Smooth muscle cell (in vitro differentiated cells): ENCODE results near the gene SNED1. TPM values are rescaled to one million over a fixed set of nuclear protein-coding genes. Genes with fewer than 3 reads are reported as not detected.

Source experiments
- DNase-seq: peaks from one replicate; lab custom pipeline; 2025; ENCODE audit not compliant: unreplicated experiment; lab: John Stamatoyannopoulos, UW
- H2AFZ ChIP-seq: fragments of 200-600 bp; sonication (generic); 2 replicates; pipeline ENCODE4 v1.6.0; 2016; ENCODE audit warnings: antibody characterized with exemption, low read depth, mild to moderate bottlenecking
- H3F3A ChIP-seq: fragments of 200-600 bp; sonication (generic); 2 replicates; pipeline ENCODE4 v1.6.0; 2017; ENCODE audit warnings: antibody characterized with exemption, low read depth
- H3K27ac ChIP-seq: fragments of 200-600 bp; sonication (generic); 2 replicates; pipeline ENCODE4 v1.5.1; 2016; ENCODE audit warnings: low read depth, mild to moderate bottlenecking
- H3K27me3 ChIP-seq: fragments of 200-600 bp; sonication (generic); 2 replicates; pipeline ENCODE4 v1.6.1; 2016; ENCODE audit warnings: low read depth, mild to moderate bottlenecking
- H3K36me3 ChIP-seq: fragments of 200-600 bp; sonication (generic); 2 replicates; pipeline ENCODE4 v1.5.1; 2016; ENCODE audit warnings: low read depth
- H3K4me1 ChIP-seq: fragments of 200-600 bp; sonication (generic); 2 replicates; pipeline ENCODE4 v1.5.1; 2016; ENCODE audit warnings: low read depth
- H3K4me2 ChIP-seq: fragments of 200-600 bp; sonication (generic); 2 replicates; pipeline ENCODE4 v1.6.0; 2016; ENCODE audit warnings: mild to moderate bottlenecking
- H3K4me3 ChIP-seq: fragments of 200-600 bp; sonication (generic); 2 replicates; pipeline ENCODE4 v1.5.1; 2016; ENCODE audit warnings: mild to moderate bottlenecking
- H3K79me2 ChIP-seq: fragments of 200-600 bp; sonication (generic); 2 replicates; pipeline ENCODE4 v1.6.0; 2016; ENCODE audit warnings: low read depth, mild to moderate bottlenecking
- H3K9ac ChIP-seq: fragments of 200-600 bp; sonication (generic); 2 replicates; pipeline ENCODE4 v1.6.0; 2016; ENCODE audit warnings: low read depth
- H3K9me3 ChIP-seq: fragments of 200-600 bp; sonication (generic); replicated peaks from 2 replicates; pipeline ENCODE4 v1.5.1; 2016; ENCODE audit warnings: low read depth
- H4K20me1 ChIP-seq: fragments of 200-600 bp; sonication (generic); 2 replicates; pipeline ENCODE4 v1.6.0; 2016; ENCODE audit warnings: low read depth
- WGBS: methylation state at CpG from one replicate; pipeline ENCODE4 v1.1.7; 2016; ENCODE audit warnings: low lambda C conversion rate; 5-methylcytosine and 5-hydroxymethylcytosine counted together
- polyA plus RNA-seq: library from polyadenylated mRNA; unstranded; fragments of >200 nt; fragmentation: Nextera tagmentation; extraction: Ambion mirVana; gene quantifications from 2 replicates; pipeline ENCODE4 v1.2.1, GENCODE V29; 2016
- total RNA-seq: library from RNA; depleted of rRNA; stranded (reverse); fragments of >200 nt; gene quantifications from 2 replicates; pipeline ENCODE4 v1.2.3, GENCODE V29; 2014
- TF ChIP-seq, protein P1 (sequence below): fragments of 200-600 bp; sonication (generic); IDR thresholded peaks from 2 replicates; pipeline ENCODE4 v1.5.1; 2017; ENCODE audit warnings: borderline replicate concordance, mild to moderate bottlenecking, antibody characterized with exemption; ENCODE audit not compliant: insufficient read depth, poor library complexity, severe bottlenecking

Gene SNED1
- total and polyA plus RNA-seq, 2 experiments from 2014 or later = 0.36 to 3.0 TPM

DNA sequence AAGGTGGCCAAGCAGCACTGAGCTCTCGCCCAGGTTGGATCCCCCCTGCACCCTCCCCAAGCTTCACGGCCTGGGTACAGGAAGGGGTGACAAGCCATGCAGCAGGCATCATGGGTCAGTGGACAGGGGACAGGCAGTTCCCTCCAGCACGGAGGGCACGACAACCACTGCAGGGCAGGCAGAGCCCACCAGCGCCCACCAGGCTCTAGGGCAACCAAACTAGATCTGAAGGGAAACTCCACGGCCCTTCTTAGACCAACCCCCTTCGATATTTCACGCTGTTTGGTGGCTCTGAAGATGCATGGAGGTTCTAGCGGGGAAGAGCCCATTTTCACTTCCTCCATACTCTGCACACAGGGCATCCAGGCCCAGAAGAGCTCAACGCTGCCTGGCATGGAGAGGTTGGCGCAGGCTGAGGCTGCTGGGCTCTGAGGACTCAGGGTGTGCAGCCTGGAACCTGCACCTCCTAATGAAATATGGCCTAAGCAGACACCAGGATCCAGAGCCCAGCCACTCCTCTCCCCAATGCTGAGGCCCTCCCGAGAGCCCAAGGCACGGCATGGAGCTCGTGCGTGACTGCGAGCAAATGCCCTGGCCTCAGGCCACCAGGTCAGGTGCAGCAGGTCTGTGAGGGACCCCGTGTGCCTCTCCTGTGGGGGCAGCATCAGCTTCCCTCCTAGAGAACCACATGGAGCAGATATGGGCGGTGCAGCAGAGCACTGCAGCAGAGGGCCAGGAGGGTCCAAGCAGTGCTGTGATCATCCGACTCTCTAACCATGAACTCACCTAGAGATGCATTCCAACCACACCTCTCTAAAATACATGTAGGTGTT lies 112.4 kb downstream of the SNED1 start:
- TF ChIP-seq, protein P1, sequence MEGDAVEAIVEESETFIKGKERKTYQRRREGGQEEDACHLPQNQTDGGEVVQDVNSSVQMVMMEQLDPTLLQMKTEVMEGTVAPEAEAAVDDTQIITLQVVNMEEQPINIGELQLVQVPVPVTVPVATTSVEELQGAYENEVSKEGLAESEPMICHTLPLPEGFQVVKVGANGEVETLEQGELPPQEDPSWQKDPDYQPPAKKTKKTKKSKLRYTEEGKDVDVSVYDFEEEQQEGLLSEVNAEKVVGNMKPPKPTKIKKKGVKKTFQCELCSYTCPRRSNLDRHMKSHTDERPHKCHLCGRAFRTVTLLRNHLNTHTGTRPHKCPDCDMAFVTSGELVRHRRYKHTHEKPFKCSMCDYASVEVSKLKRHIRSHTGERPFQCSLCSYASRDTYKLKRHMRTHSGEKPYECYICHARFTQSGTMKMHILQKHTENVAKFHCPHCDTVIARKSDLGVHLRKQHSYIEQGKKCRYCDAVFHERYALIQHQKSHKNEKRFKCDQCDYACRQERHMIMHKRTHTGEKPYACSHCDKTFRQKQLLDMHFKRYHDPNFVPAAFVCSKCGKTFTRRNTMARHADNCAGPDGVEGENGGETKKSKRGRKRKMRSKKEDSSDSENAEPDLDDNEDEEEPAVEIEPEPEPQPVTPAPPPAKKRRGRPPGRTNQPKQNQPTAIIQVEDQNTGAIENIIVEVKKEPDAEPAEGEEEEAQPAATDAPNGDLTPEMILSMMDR = no peak
- H3K79me2 ChIP-seq = no peaks in the 10 kb centered on the region
- no peak overlapping the region for H2AFZ ChIP-seq
- WGBS = 95% methylated on average over 18 of the region's 19 CpGs
- no peak overlapping the region for H3K4me3 ChIP-seq
- H3K36me3 ChIP-seq = no peaks in the 10 kb centered on the region
- H3K27ac ChIP-seq = no peak overlapping the region
- H3K9me3 ChIP-seq = no peaks in the 10 kb centered on the region
- H3K4me2 ChIP-seq = no peak overlapping the region
- no peak for DNase-seq
- H3K9ac ChIP-seq = no peak overlapping the region
- no peaks in the 10 kb centered on the region for H3K4me1 ChIP-seq
- H3K27me3 ChIP-seq = no peaks in the 10 kb centered on the region
- no peaks in the 10 kb centered on the region for H4K20me1 ChIP-seq
- H3F3A ChIP-seq = no peaks in the 10 kb centered on the region

DNA sequence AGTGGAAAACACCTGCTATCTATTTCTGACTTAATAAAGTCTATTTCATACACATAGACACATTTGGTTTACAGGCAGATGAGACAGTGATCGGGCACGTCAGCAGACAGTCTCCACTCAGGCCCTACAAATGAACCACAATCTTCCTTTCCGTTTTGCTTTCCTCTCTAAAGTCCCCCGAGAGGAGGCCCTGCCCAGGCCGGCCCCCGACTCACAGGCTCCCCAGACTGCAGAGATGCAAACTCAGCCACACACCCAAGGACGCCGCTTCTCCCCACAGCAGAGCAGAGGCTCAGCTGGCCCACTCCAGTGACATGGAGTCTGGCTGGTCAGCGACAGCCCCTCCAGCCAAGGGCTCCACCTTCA lies 113.0 kb downstream of the SNED1 start:
- Histone ChIP-seq H3F3A (no peaks in the 10 kb centered on the region), H3K79me2 (no peaks in the 10 kb centered on the region), H3K27me3 (no peaks in the 10 kb centered on the region), H3K9me3 (no peaks in the 10 kb centered on the region), H2AFZ (no peak overlapping the region), H4K20me1 (no peaks in the 10 kb centered on the region), H3K36me3 (no peaks in the 10 kb centered on the region), H3K4me2 (no peak overlapping the region), H3K27ac (no peak overlapping the region), H3K4me1 (no peaks in the 10 kb centered on the region), H3K4me3 (no peak overlapping the region), H3K9ac (no peak overlapping the region)
- WGBS = 97% methylated on average over 9 of the region's 9 CpGs
- no peak for DNase-seq
- TF ChIP-seq, protein P1 = no peak

DNA sequence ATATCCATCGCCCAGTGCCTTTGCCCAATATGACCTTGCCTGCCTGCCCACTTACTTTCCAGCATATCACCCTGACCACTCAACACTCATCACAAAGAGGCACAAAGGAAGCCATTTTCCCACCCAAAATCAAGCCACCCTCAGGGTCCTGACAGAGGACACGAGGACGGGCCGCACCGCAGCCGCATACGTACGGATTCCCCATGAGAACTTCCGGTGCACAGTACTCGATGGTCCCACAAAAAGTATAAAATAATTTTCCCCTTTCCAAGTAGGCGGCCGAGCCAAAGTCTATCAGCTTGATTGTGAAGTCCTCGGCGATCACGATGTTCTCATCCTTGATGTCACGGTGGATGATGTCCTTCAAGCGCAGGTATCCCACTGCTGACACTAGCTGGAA lies 113.6 kb downstream of the SNED1 start:
- WGBS = 97% methylated on average over 17 of the region's 17 CpGs
- Histone ChIP-seq H3K27me3 (no peaks in the 10 kb centered on the region), H3K27ac (no peak overlapping the region), H2AFZ (no peak overlapping the region), H3K4me2 (no peak overlapping the region), H3F3A (no peaks in the 10 kb centered on the region), H4K20me1 (no peaks in the 10 kb centered on the region), H3K9me3 (no peaks in the 10 kb centered on the region), H3K9ac (no peak overlapping the region), H3K4me3 (no peak overlapping the region), H3K36me3 (no peaks in the 10 kb centered on the region), H3K4me1 (no peaks in the 10 kb centered on the region), H3K79me2 (no peaks in the 10 kb centered on the region)
- TF ChIP-seq, protein P1 = no peak
- DNase-seq = no peak

DNA sequence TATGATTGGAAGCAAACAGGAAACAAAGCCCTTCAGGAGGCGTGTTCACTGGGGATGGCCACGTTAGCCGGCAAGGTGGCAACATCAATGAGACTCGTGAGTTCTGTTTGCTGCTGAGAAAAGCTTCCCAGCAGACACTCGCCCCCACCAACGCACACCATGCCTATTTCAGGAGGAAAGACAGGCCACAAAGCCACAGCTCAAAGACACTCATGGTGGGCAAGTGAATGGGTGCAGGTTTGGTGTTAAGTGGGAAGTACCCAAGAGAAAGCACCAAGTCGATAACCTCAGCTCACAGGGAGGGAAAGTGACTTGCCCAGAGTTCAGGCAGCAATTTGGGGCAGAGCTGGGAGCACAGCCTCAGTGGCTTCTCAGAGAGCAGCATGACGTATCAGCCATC lies 114.2 kb downstream of the SNED1 start:
- DNase-seq = no peak
- Histone ChIP-seq H3K27ac (no peak overlapping the region), H3K36me3 (no peaks in the 10 kb centered on the region), H4K20me1 (no peaks in the 10 kb centered on the region), H3K27me3 (no peaks in the 10 kb centered on the region), H3K79me2 (no peaks in the 10 kb centered on the region), H3K4me1 (no peaks in the 10 kb centered on the region), H3F3A (no peaks in the 10 kb centered on the region), H3K4me2 (no peak overlapping the region), H2AFZ (no peak overlapping the region), H3K4me3 (no peak overlapping the region), H3K9me3 (no peaks in the 10 kb centered on the region), H3K9ac (no peak overlapping the region)
- 94% methylated on average over 8 of the region's 8 CpGs for WGBS
- TF ChIP-seq, protein P1 = no peak
